Cardiac muscle cell (in vitro differentiated cells and primary cell): ENCODE measurements around the gene SCARB2. TPM values are rescaled to one million over a fixed set of nuclear protein-coding genes. Genes with fewer than 3 reads are reported as not detected.

Experiments used
- DNase-seq, 2 donors: peaks; one replicate each; pipeline versions ENCODE4 v3.0.0 to v3.0.0-alpha.2; 2010 to 2017; ENCODE audit warnings: low read depth in 1 of 2, low spot score in 1 of 2
- H3K27ac ChIP-seq: fragments of 200-600 bp; sonication (generic); 2 replicates; pipeline ENCODE4 v1.5.1; 2016
- H3K27me3 ChIP-seq: fragments of 200-600 bp; sonication (generic); 2 replicates; pipeline ENCODE4 v1.6.0; 2016; ENCODE audit warnings: control low read depth
- H3K36me3 ChIP-seq: fragments of 200-600 bp; sonication (generic); 2 replicates; pipeline ENCODE4 v1.5.1; 2016; ENCODE audit warnings: control low read depth
- H3K4me1 ChIP-seq: fragments of 200-600 bp; sonication (generic); 2 replicates; pipeline ENCODE4 v1.8.1; 2017; ENCODE audit warnings: low read depth, mild to moderate bottlenecking, mixed run types
- H3K4me3 ChIP-seq: fragments of 200-600 bp; sonication (generic); 2 replicates; pipeline ENCODE4 v1.5.1; 2016; ENCODE audit warnings: mild to moderate bottlenecking
- H3K9me3 ChIP-seq: fragments of 200-600 bp; sonication (generic); 2 replicates; pipeline ENCODE4 v1.5.1; 2017; ENCODE audit warnings: low read depth, mild to moderate bottlenecking, control low read depth
- CTCF ChIP-seq: IDR thresholded peaks from 2 replicates; pipeline ENCODE4 v1.5.1; 2012; ENCODE audit warnings: low read depth, mild to moderate bottlenecking, low read length
- polyA plus RNA-seq: library from polyadenylated mRNA; unstranded; fragments of >200 nt; fragmentation: Nextera tagmentation; extraction: Ambion mirVana; gene quantifications from 2 replicates; pipeline ENCODE4 v1.2.1, GENCODE V29; 2016
- total RNA-seq: library from RNA; depleted of rRNA; stranded (reverse); fragments of >200 nt; gene quantifications from 2 replicates; pipeline ENCODE4 v1.2.3, GENCODE V29; 2016

Gene SCARB2
- total and polyA plus RNA-seq, 2 experiments from 2014 or later = 40.5 to 78.6 TPM

GRCh38 chr4:76209881-76210280 is 3.7 kb downstream of the SCARB2 start:
- no peak overlapping the region for H3K27ac ChIP-seq
- no peaks in the 10 kb centered on the region for H3K27me3 ChIP-seq
- no peak overlapping the region for H3K4me3 ChIP-seq
- DNase-seq = no peak
- no peaks in the 10 kb centered on the region for H3K9me3 ChIP-seq
- no peaks in the 10 kb centered on the region for H3K36me3 ChIP-seq
- H3K4me1 ChIP-seq = peaks cover 20% of the 10 kb centered on the region
- TF ChIP-seq CTCF = no peak

DNA sequence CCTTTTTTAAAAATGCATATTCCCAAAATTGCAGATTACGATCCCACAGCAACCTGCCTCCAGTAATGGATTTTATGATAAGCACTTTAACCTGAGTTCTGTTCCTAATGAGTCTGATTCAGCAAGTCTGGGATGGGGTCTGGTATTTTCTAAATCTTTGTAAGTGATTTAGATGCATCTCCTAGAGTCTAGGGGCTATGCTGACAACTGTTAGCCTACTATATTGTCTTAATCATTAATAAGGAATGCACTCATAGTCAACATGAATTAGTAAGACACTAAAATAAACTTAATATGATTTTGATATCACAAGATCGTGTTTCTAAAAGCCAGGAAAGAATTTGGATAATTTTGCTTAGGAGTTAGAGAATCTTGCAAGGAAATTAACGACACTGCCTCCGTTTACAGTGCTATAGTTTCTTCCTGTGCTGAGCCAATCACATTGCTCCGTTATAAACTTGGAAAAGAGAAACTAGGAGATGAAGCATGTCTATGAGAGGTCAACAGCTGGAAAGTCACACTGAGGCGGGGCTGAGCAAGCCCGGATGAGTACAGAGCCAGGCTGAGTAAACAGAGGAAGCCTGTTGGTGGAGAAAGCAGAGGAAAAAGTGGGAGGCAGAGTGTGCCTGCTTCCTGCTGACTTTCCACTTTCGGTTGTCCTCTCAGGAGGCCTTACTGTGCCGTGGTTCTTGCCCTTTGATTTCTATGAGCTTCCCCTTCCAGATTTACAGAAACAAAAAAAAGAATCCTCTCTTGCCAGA is 5.4 kb downstream of the SCARB2 start:
- DNase-seq = peak in 1 of 2 donors; percentile 94
- no peak for TF ChIP-seq CTCF
- peak overlapping the region; percentile 29 for H3K27ac ChIP-seq
- H3K9me3 ChIP-seq = no peaks in the 10 kb centered on the region
- peaks cover 19% of the 10 kb centered on the region for H3K4me1 ChIP-seq
- no peak overlapping the region for H3K4me3 ChIP-seq
- H3K27me3 ChIP-seq = no peaks in the 10 kb centered on the region
- H3K36me3 ChIP-seq = no peaks in the 10 kb centered on the region

GRCh38 chr4:76207549-76207948 is 6.1 kb downstream of the SCARB2 start:
- Histone ChIP-seq H3K9me3 (no peaks in the 10 kb centered on the region), H3K27me3 (no peaks in the 10 kb centered on the region), H3K4me1 (peaks cover 17% of the 10 kb centered on the region), H3K36me3 (no peaks in the 10 kb centered on the region), H3K4me3 (no peak overlapping the region), H3K27ac (no peak overlapping the region)
- no peak for TF ChIP-seq CTCF
- DNase-seq = no peak

DNA sequence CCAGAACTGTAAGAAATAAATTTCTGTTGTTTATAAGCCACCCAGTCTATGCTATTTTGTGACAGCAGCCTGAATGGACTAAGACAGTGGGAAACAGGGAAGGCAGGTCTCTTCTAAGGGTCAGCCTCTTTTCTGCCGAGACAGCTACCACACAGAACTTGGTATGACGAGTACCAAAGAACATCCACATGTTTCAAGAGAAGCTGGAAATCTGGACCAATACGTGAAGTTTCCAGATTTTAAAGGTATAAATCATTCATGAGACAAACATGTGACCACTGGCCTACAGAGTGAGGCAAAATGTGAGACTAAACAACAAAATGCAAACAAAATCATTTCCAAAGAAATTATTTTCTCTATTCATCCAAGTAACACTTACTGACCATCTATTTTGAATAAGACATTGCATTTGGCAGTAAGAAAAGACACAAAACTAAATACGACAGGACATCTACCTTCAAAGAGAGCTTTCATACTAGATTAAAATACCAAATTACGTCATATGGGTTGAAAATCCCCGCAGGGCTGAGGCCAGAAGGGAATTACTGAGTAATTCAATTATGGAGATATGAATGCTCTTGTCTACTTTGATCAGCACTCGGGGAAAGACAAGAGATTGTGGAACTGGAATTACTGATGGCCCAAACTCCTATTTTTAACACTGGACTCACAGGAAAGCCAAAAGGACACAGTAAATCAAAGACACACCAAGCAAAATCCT is 7.2 kb downstream of the SCARB2 start:
- TF ChIP-seq CTCF = no peak
- H3K4me1 ChIP-seq = peaks cover 8% of the 10 kb centered on the region
- no peaks in the 10 kb centered on the region for H3K27me3 ChIP-seq
- DNase-seq = no peak
- no peak overlapping the region for H3K27ac ChIP-seq
- H3K36me3 ChIP-seq = no peaks in the 10 kb centered on the region
- no peaks in the 10 kb centered on the region for H3K9me3 ChIP-seq
- no peak overlapping the region for H3K4me3 ChIP-seq

- Histone ChIP-seq H3K27me3 (no peaks in the 10 kb centered on the region), H3K9me3 (no peaks in the 10 kb centered on the region), H3K4me3 (no peak overlapping the region), H3K4me1 (peaks cover 14% of the 10 kb centered on the region), H3K27ac (no peak overlapping the region), H3K36me3 (no peaks in the 10 kb centered on the region)
- no peak for DNase-seq
- no peak for TF ChIP-seq CTCF
Measured at GRCh38 chr4:76205476-76205875, 8.1 kb downstream of the SCARB2 start.
